Fibroblast of skin of right biceps (primary cell): Measurements from ENCODE around the gene DAW1.

Source experiments
- DNase-seq: peaks from one replicate; pipeline ENCODE4 v3.0.0-alpha.2; 2013

The DAW1 gene

DNA sequence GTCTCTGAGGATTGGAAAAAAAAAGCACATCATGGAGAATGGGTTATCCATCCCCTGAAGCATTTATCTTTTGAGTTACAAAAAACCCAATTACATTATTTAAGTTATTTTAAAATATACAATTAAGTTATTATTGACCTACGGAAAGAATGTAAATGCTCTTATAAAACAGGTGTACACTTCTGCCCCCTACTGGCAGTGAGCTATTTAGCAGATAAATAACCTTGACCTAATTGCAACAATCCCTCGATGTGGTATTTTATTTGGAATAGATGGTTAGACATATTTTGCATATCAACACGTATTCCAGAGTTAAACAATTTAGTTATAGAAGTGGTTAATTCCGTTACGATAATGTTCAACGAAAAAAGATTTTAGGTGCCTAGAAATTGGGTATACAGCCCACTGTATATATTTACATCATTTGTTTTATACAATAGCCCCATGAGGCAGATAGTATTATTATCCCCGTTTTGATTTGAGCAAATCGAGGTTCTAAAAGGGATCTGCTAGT, 9.1 kb upstream of the DAW1 start:
- peak; percentile 47 for DNase-seq

DNA sequence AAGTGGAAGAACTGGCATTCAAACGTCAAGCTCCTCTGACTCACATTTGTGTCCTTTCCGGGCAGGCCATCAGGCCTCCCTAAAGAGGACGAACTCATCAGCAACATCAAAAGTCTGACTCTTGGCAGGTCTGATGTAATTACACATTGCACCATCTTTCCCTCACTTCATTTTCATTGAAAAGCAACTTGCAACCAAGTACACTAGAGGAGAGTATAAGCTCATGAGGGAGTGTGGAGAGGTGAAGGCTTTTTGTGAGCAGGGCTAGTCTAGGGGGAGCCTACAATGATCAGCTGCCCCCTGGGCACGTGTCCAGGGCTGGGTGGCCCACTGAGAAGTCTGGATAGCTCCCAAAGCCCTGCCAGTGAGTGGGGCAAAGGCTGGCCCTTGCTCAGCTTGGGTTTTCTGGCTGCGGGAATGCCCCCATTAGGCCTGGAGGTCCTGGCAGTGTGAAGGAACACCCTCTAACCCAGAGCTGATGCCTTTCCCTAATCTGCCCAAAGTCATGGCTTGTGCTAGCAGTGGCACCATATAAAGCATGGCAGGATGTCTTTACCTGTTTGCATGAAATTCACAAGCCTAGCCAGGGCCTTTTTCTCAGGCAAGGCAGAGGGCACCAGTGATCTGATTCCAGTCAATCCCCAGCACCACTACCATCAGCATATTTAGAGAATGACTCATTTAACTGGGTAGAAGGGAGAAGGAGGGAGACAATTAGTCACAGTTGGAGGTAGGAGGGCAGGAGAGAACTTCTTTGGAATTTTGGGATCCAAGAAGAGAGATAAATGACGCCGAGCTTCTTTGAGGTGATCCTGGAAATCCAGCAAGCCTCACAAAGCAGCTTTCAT, 8.5 kb upstream of the DAW1 start:
- DNase-seq = peak; percentile 85

DNA sequence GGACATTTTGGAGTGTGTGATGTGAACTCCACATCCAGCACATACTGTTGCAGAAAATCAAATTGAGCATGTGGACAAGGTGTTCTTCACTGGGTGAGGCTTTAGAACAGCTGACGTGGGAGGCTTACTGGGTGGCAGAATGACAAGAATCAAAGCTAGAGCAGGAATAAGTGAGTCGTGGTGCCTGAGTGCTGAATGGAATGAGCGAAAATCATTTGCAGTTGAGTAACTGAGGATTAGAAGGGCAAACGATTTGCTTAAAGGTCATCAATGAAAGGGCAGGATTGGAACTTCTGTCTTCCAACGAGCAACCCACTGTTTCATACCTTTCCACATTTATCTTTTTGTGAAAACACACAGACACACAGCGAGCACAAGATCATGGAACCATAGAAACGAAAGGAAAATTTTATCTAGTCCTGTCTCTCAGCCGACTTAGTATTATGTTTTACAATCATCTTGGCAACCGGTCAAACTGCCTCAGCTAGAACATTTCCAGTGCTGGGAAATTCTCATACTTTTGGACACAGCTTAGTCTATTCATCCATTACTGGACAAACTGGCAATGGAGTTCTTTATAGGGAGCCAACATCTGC, 7.2 kb upstream of the DAW1 start:
- DNase-seq = peak; percentile 37

DNA sequence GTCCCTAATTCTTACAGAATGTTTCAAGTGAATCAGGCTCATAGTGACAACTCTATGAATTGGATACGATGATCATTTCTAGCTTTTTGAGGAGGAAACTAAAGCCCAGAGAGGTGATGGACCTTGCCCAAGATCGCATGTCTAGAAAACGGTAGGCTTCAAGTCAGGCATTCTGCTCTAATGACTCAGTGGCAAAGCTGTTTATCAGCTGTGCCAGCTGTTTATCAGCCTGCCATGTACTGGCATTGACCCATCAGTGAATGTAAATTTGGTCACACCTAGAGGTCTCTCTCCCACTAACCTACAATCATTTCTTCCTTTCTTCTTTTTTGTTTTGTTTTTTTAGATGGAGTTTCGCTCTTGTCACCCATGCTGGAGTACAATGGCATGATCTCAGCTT, 6.1 kb upstream of the DAW1 start:
- no peak for DNase-seq

DNA sequence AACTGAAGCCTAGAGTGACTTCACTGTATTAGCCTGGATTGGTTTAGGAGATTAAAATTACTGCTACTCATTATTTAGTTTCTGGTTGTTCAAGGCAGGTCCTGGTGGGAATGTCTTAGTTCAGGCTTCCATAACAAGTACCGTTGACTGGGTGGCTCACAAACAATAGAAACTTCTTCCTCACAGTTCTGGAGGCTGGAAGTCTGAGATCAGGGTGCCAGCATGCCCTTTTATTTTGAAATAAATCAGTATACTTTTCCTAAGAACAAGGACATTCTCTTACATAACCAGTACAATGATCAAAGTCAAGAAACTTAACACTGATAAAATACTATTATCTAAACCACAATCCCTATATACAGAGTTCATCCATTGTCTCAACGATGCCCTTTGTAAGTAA, 4.0 kb upstream of the DAW1 start:
- no peak for DNase-seq

DNA sequence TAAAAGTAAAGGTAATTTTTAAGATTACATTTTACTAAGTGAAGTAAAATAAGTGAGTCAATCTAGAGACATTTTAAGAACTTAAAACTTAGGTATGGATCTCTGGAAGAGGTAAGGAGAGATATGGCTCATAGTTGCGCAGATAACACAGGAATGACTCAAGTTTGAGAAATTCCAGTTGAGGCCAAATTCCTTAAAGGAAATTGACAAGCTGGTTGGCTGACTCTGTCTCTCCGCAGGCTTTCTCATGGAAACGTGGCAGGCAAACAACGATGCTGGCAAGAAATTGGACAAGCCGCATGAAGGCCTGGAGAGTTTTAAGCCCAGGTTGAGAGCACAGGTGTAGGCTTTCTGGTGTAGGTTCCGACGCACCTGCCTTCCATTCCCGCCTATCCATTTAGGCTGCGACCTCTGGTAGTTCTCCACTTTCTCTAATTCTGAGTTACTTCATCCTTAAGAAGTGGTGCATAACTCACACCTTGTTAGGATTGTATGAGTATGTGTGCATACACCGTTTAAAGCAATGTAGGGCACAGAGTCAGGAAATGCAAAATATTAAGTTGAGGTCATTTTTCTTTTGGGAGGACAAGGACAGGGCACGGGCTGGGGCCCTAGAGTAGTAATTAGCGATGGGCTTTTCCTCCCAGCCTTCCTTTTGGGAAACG, 589 bp upstream of the DAW1 start:
- peak; percentile 89 for DNase-seq

DNA sequence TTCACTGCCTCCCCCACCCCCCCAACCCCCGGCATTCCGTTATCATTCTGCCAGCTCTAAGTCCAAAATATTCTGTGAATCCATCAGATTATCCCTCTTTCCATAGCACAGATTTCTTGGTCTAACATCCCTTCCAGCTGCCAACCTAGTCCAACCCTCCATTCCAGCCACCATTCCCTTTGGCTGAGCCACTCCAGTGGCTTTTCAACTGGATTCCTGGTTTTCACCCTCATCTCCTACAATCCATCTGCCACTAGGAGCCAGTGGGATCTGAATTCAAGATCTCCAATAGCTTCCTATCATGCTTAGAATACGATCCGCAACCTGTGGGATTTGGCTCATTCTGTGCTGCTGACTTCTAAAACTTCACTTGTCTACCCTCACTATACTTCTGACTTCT, 1.2 kb downstream of the DAW1 start:
- no peak for DNase-seq

DNA sequence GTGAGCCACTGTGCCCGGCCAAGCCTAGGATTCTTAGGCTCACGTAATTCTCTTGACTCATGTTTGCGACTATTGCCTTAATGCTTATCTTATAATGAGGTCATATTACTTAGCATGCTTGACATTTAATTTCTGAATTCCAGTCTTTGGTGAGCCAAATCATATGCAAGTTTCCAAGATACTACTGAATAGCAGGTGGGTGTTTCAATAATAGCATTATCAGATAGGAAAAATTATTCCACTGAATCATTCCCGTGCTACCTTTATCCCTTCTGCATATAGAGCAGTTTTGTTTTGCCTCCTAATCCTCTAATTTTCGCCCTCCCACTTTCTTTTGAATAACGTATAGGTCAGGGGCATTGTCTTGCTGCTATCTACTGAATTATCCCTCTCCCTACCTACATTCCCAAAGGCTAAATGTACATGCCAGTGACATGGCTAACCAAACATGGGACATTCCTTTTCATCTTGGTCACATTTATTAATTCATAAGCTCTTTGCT, 4.9 kb downstream of the DAW1 start:
- no peak for DNase-seq

DNA sequence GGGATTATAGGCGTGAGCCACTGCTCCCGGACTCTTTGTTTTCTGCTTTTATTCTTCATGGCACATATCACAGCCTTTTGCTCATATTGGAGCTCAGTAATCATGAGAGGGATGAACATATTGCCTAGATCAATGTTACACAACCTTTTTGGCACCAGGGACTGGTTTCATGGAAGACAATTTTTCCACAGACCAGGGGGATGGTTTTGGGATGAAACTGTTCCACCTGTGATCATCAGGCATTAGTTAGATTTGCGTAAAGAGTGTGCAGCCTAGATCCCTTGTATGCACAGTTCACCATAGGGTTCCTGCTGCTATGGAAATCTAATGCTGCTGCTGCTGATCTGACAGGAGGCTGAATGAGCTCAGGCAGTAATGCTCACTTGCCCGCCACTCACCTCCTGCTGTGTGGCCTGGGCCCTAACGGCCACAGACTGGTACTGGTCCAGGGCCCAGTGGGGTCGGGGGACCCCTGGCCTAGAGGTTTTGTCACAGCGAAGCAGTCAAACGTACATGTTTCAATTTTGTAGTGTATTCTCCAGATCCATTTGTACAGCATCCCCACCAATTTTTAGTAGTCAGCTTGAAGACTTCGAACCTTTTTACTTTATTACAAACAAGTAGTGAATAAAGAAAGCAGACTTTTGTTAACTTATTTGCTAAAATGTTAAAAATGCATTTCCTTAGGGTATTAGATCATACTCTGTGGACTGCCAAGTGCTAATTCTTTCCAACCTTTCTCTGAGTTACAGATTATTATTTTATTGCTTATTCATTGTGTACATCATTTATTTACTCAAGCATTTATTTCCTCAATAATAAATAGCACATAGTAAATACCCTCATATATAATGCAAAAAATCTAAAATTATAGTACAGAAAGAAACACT, 6.2 kb downstream of the DAW1 start:
- no peak for DNase-seq

DNA sequence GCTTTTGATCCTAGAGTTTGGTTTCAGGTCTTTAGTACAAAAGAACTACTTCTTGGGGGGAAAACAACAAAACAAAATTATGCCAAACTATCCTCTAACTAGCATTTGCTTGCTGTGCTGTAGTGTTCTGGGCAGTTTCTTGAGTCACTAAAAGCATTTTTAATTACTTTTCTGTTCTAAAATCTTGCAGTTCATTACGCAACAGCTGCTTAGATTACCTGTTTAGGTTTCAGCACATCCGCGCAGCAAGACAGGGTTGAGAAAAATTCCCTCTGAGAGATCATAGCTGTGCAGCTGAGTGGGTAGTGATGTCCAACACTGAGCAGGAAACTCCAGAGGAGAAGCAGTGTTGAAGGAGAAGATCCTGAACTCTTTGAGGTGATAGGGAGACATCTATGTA, 9.0 kb downstream of the DAW1 start:
- DNase-seq = no peak

DNA sequence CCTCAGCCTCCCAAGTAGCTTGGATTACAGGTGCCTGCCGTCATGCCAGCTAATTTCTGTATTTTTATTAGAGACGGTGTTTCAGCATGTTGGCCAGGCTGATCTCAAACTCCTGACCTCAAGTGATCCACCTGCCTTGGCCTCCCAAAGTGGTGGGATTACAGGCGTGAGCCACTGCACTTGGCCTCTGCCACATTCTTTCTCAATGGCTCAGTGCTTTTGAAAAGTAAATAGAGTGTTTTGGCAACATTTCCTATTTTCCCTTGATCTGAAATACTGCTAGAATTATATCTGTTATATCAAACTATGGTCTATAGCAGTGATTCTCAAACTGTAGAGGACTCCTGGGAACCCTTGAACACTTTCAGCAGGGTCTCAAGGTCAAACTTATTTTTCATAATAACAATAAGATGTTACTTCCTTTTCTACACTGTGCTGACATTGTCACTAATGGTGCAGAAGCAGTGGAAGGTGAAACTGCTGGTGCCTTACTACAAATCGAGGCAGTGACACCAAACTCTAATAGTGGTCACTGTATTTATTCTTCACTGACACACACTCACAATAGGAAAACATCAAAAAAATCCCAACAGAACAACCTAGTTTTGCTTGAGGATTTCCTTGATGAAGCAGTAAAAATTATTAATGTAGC, 10.6 kb downstream of the DAW1 start:
- no peak for DNase-seq

DNA sequence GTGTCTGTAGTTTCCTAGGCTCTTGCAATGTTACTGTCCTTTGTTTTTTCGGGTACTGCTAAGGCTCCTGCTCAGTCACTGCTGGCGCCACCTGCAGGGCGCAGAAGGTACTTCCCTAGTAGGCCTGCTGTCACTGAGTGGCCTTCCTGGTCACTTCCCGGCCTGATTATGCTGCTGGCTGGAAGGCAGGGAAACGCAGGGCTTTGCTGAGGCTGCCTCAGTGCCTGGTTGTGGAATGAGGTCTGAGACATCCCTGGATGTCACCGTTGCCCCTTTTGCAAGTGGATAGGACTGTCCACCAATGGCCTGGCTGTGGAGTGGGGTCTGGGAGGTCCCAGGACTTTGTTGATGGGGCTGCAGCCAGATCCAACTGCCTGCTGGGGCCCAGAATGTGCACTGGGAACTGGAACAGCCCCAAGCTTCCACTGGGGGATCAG, 13.1 kb downstream of the DAW1 start:
- DNase-seq = peak; percentile 61

DNA sequence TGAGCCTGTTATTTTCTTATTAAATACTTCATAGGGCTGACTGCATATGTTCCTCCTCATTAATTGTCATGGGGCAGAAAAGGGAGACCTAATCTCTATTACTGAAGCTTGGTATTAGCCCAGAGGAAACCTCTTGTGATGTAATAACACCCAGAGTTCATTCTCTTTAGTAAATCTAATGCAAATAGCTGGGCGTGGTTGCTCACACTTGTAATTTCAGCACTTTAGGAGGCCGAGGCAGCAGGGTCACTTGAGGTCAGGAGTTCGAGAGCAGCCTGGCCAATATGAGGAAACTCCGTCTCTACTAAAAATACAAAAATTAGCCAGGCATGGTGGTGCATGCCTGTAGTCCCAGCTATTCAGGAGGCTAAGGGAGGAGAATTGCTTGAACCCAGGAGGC, 14.7 kb downstream of the DAW1 start:
- no peak for DNase-seq

DNA sequence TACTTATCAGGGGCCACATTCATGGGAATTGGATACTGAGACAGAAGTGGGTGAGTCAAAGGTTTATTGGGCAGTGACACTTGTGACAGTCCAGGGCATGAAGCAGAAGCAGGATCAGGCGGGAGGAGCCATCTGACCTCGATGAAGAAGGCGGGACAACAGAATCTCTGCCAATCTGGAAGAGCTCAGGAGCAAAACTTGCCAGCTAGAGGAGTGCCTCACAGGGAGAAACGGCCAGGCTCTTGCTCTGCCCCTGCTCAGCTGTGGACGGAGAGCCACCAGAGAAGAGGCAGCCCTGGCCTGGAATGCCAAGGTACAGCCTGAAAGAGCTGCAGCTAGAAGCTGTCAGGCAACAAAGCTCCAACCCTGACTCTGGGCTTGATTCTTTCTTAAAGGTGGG, 16.9 kb downstream of the DAW1 start:
- DNase-seq = no peak

DNA sequence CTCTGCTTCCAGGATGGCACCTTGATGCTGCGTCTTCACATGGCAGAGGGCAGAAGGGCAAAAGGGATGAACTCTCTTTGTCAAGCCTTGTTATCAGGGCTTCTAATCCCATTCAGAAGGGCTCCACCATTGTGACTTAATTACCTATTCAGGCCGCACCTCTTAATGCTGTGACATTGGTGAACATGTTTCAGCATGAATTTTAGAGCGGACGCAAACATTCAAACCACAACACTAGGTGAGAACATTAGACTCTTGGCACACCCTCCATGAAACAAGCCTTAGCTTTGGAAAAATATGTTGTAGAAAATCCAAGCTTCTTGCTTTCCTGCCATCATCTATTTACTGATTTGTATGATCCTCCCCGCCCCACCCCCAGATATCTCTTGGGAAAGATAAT, 17.9 kb downstream of the DAW1 start:
- no peak for DNase-seq

DNA sequence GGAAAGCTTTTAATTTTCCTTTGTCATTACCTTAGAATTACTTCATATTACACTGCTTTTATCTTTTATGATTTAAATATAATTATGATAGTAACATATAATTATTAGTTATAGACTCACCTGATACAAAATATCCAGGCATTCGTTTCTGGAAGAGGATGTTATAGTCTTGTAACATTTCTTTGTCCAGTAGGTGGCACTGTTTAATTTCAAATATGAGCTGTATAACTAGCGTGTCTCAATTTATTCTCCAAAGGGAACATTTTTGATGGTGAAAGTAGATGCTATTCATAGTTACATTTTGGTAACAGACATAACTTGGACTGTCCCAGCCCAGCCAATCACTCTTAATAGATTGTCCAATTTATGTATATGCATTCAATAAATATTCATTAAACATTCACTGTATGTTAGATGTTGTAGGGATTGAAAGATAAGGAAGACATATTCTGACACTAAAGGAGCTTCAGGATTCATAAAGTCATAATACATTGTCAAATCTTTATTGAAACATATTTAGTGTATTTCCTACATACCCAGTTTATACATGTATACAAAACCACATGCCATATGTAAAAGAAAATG, 19.2 kb downstream of the DAW1 start:
- peak; percentile 38 for DNase-seq

DNA sequence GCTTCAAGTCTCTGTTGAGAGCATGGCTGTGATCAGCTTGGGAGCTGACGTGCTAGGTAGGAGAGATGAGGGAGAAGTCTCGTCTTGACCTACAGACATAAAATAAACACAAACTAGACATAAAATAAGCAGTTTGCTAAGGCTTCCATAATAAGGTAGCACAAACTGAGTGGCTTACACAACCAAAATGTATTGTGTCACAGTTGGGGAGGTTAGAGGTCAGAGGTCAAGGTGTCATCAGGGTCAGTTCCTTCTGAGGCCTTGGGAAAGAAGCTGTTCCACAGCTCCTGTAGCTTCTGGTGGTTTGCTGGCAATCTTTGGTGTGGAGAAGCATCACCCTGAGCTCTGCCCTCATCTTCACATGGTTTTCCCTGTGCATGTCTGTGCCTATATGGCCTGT, 20.2 kb downstream of the DAW1 start:
- no peak for DNase-seq

DNA sequence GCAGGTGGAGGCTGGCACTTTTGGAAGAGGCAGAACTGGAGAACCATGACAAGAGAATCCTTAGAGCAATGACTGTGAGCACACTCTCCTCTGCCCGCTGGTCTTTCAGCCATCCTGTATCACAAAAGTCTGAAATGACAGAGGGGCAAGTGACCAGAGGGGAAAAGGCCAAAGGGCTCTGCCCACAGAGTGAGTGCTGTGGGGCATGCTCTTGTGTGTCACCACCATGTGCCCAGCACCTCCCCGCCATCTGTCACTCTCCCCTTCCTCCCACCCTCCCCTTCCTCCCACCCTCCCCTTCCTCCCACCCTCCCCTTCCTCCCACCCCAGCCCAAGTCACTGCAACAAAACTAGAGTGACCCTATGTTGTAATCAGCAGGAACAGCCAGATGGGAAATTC, 31.9 kb downstream of the DAW1 start:
- no peak for DNase-seq

DNA sequence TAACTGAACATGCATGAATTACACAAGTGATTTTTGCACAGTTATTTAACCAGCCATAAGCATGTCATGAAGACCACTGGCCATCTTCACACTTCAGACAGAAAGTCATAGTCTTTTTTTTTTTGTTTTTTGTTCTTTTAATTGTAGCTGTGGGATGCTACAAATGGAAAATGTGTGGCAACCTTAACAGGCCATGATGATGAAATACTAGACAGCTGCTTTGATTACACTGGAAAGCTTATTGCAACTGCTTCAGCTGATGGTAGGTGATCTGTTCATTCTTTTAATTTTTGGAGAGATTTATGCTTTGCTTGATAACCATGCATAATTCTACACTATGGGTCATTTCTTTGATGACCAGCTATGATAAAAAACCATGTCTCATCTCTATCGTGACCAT, 35.6 kb downstream of the DAW1 start:
- DNase-seq = no peak

DNA sequence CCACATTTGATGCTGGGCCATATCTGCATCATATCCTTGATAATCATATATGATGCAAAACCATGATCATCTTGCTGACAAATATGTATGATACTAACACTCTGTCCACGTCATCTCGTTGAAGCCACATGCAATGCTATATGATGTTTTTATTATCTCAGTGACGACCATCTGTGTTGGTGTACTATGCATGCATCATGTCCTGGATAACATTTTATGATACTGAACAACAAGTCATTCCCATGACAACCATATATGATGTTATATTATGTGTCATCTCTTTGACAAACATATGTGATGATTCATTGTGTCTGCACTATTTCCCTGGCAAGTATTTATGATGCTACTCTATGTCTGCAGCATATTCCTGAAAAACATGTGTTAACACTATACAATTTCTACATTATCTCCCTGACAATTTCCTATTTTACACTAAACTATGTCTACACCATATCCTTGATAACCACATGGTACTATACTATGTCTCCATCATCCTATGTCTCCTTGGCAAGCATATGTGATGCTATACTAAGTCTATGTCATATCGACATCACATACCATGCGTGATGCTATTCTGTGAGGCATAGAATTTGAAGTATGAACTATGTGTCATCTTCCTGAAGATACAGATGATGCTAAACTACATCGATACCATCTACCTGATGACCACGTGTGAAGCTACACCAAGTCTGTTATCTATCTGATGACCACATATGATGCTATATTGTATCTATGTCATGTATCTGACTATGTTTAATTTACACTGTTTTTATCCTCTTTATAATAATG, 37.0 kb downstream of the DAW1 start:
- DNase-seq = peak; percentile 57

DNA sequence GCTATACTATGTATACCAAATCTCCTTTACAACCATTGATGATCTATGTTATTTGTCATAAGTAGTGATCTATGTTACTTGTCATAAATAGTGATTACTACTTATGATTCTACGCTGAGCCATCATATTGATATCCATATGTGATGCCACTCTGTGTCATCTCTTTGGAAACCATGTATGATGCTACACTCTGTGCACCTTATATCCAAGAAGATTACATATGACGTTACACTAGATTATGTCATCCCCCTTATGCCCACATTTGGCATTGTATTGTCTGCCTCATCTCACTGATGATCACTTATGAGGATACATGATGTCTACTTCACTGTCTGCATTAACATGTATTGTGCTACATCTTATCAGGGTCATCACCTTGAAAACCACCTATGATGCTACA, 42.9 kb downstream of the DAW1 start:
- DNase-seq = no peak
